PC-9 (cell line): ENCODE results near the gene KCNT2. TPM values are rescaled to one million over a fixed set of nuclear protein-coding genes. Genes with fewer than 3 reads are reported as not detected.

Experiments
- BruUV-seq: library from RNA; stranded (reverse); fragments of 400-500 nt; replicated peaks from 2 replicates; lab custom pipeline; 2021; lab: Mats Ljungman, UMichigan
- CTCF ChIA-PET: fragments of 300-600 bp; sonication (Branson Sonifier 250); formaldehyde crosslinking; loops from one replicate; lab custom pipeline; 2022; ENCODE audit warnings: antibody characterized with exemption; lab: Charles Lee
- POLR2A ChIA-PET: fragments of 300-600 bp; sonication (Branson Sonifier 250); formaldehyde crosslinking; loops from one replicate; lab custom pipeline; 2022; ENCODE audit warnings: antibody characterized with exemption; ENCODE audit not compliant: unreplicated experiment; lab: Charles Lee
- DNase-seq, 2 experiments: peaks; one replicate each; pipeline versions ENCODE4 v3.0.0 to v3.0.0-alpha.2; 2015 to 2022; ENCODE audit warnings: mixed read lengths in 1 of 2
- H2AFZ ChIP-seq: fragments of 200-600 bp; sonication (generic); 2 replicates; pipeline ENCODE4 v1.8.1; 2017; ENCODE audit warnings: antibody characterized with exemption
- H3F3A ChIP-seq: fragments of 200-600 bp; sonication (generic); 2 replicates; pipeline ENCODE4 v1.8.1; 2017; ENCODE audit warnings: antibody characterized with exemption, mild to moderate bottlenecking, low read depth; ENCODE audit not compliant: insufficient read depth
- H3K27ac ChIP-seq: fragments of 200-600 bp; sonication (generic); 2 replicates; pipeline ENCODE4 v1.6.1; 2016; ENCODE audit warnings: mixed run types
- H3K27me3 ChIP-seq: fragments of 200-600 bp; sonication (generic); 2 replicates; pipeline ENCODE4 v1.6.1; 2016; ENCODE audit warnings: low read depth, mixed run types; ENCODE audit not compliant: insufficient read depth
- H3K36me3 ChIP-seq: fragments of 200-600 bp; sonication (generic); 2 replicates; pipeline ENCODE4 v1.6.1; 2016; ENCODE audit warnings: low read depth, mixed run types
- H3K4me1 ChIP-seq: fragments of 200-600 bp; sonication (generic); replicated peaks from 2 replicates; pipeline ENCODE4 v1.6.1; 2016; ENCODE audit warnings: mixed run types; ENCODE audit not compliant: insufficient read depth
- H3K4me2 ChIP-seq: fragments of 200-600 bp; sonication (generic); 2 replicates; pipeline ENCODE4 v1.6.1; 2017; ENCODE audit warnings: mixed run types
- H3K4me3 ChIP-seq: fragments of 200-600 bp; sonication (generic); 2 replicates; pipeline ENCODE4 v1.6.1; 2016; ENCODE audit warnings: mixed run types
- H3K79me2 ChIP-seq: fragments of 200-600 bp; sonication (generic); 2 replicates; pipeline ENCODE4 v1.6.1; 2017; ENCODE audit warnings: low read depth, mixed run types
- H3K9me2 ChIP-seq: fragments of 200-600 bp; sonication (generic); 2 replicates; pipeline ENCODE4 v1.8.1; 2017; ENCODE audit warnings: mild to moderate bottlenecking; ENCODE audit not compliant: insufficient read depth
- H3K9me3 ChIP-seq: fragments of 200-600 bp; sonication (generic); 2 replicates; pipeline ENCODE4 v1.8.1; 2016; ENCODE audit warnings: low read depth; ENCODE audit not compliant: insufficient read depth
- H4K20me1 ChIP-seq: fragments of 200-600 bp; sonication (generic); 2 replicates; pipeline ENCODE4 v1.8.1; 2017; ENCODE audit not compliant: insufficient read depth
- CTCF ChIP-seq: fragments of 200-600 bp; sonication (generic); conservative IDR thresholded peaks from 2 replicates; pipeline ENCODE4 v1.6.1; 2017; ENCODE audit warnings: mixed run types, antibody characterized with exemption, mild to moderate bottlenecking, moderate library complexity
- EZH2 ChIP-seq: fragments of 200-600 bp; sonication (generic); IDR thresholded peaks from 2 replicates; pipeline ENCODE4 v1.8.0; 2017; ENCODE audit warnings: antibody characterized with exemption, low read depth
- intact Hi-C: fragments of 100-400 bp; cut with micrococcal nuclease; formaldehyde crosslinking; loops from one replicate; pipeline ENCODE4 v1.10.0; 2022; ENCODE audit not compliant: unreplicated experiment
- total RNA-seq: library from RNA; stranded (reverse); gene quantifications from 2 replicates; pipeline ENCODE4 v1.2.3, GENCODE V29; 2021

Gene KCNT2
- total RNA-seq, 1 experiment from 2014 or later, result 0.90 TPM

- no peak for DNase-seq
- no peaks in the 10 kb centered on the region for H4K20me1 ChIP-seq
- no peaks in the 10 kb centered on the region; the same call in 1 of the 2 replicates for H3K9me3 ChIP-seq
- no peak overlapping the region for H3K4me3 ChIP-seq
- no peaks in the 10 kb centered on the region for H3K79me2 ChIP-seq
- ChIA-PET POLR2A (no interaction called here), CTCF (no interaction called here)
- no TSS peak for BruUV-seq
- no peaks in the 10 kb centered on the region for H3K36me3 ChIP-seq
- intact Hi-C loops, result no loop called here
- TF ChIP-seq CTCF (no peak), EZH2 (no peak)
- H3K27ac ChIP-seq, result no peak overlapping the region
- H3K4me1 ChIP-seq, result peaks cover 7% of the 10 kb centered on the region; the same call in 1 of the 2 replicates
- H3K27me3 ChIP-seq, result no peaks in the 10 kb centered on the region
- no peaks in the 10 kb centered on the region for H3F3A ChIP-seq
- no peak overlapping the region for H3K4me2 ChIP-seq
- no peaks in the 10 kb centered on the region for H3K9me2 ChIP-seq
- H2AFZ ChIP-seq, result no peak overlapping the region
Observed at GRCh38 chr1:196302981-196303380, 305.3 kb downstream of the KCNT2 start.

GRCh38 chr1:196302420-196302819 lies 305.8 kb downstream of the KCNT2 start:
- no TSS peak for BruUV-seq
- Histone ChIP-seq H3K27me3 (no peaks in the 10 kb centered on the region), H3K4me3 (no peak overlapping the region), H3K4me2 (no peak overlapping the region), H3K79me2 (no peaks in the 10 kb centered on the region), H3K9me2 (no peaks in the 10 kb centered on the region), H3F3A (no peaks in the 10 kb centered on the region), H3K9me3 (no peaks in the 10 kb centered on the region; the same call in 1 of the 2 replicates), H2AFZ (no peak overlapping the region), H4K20me1 (no peaks in the 10 kb centered on the region), H3K36me3 (no peaks in the 10 kb centered on the region), H3K4me1 (peaks cover 7% of the 10 kb centered on the region; the same call in 1 of the 2 replicates), H3K27ac (no peak overlapping the region)
- no peak for DNase-seq
- intact Hi-C loops, result no loop called here
- ChIA-PET CTCF (no interaction called here), POLR2A (no interaction called here)
- TF ChIP-seq CTCF, result no peak
- no peak for TF ChIP-seq EZH2

- POLR2A ChIA-PET, result no interaction called here
- intact Hi-C loops, result no loop called here
- Histone ChIP-seq H4K20me1 (no peaks in the 10 kb centered on the region), H3K27me3 (no peaks in the 10 kb centered on the region), H3K36me3 (no peaks in the 10 kb centered on the region), H3F3A (no peaks in the 10 kb centered on the region), H3K27ac (no peak overlapping the region), H3K4me2 (no peak overlapping the region), H3K9me2 (no peaks in the 10 kb centered on the region; the same call in 1 of the 2 replicates), H3K4me3 (no peak overlapping the region), H3K4me1 (no peaks in the 10 kb centered on the region), H3K9me3 (no peaks in the 10 kb centered on the region), H2AFZ (no peak overlapping the region), H3K79me2 (no peaks in the 10 kb centered on the region)
- CTCF ChIA-PET, result no interaction called here
- no TSS peak for BruUV-seq
- DNase-seq, result no peak
- TF ChIP-seq CTCF, result no peak
- TF ChIP-seq EZH2, result no peak
Observed at GRCh38 chr1:196295766-196296165, 312.5 kb downstream of the KCNT2 start.
